ENCODE measurements around the gene NR1H4.
"Not testable (repeated sequence)": the region's sequence is repeated elsewhere in the genome, so short reads cannot be mapped to it uniquely, and the experiment has no call there.

NR1H4 gene

DNA sequence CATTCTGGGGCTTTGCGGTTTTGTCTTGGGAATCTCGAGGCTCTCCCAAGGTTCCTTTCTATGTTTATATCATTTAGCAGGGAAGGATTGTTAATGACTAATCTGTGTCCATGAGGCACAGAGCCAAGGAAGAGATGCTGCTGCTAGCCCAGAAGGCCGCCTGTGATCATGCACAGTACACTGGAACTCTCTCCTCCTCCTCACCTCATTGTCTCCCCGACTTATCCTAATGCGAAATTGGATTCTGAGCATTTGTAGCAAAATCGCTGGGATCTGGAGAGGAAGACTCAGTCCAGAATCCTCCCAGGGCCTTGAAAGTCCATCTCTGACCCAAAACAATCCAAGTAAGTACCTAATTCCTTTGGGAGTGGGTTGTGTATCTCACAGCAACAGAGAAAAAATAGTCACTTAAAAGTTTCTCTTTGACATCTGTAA, at the start of gene NR1H4:
NR1H4 (plus strand) TSS at position 151 of the 435 bp plus-strand sequence. CDS start 19,458 bp downstream, outside the sequence.
- TF ChIP-seq CTCF (IDR thresholded peaks at IDR 0.05; ENCODE audit: unreplicated experiment in 3 of 3) = no peak
- peak within 1 kb of the TSS in 2 of 3 experiments; percentile 31 to 56 for H3K4me3 Mint-ChIP-seq
- H3K4me1 Mint-ChIP-seq = no peaks in the 10 kb centered on the region
- H3K9me3 Mint-ChIP-seq = no peaks in the 10 kb centered on the region
- no peaks in the 10 kb centered on the region for H3K27me3 Mint-ChIP-seq (ENCODE audit: low read depth)
- H3K27ac Mint-ChIP-seq = peak within 1 kb of the TSS; percentile 58 to 84 (median 75)
- no peaks in the 10 kb centered on the region for H3K36me3 Mint-ChIP-seq (ENCODE audit: low read depth)

- Mint-ChIP-seq H3K4me1 (no peaks in the 10 kb centered on the region), H3K27ac (no peak overlapping the region), H3K9me3 (peaks cover 7% of the 10 kb centered on the region), H3K4me3 (no peak overlapping the region), H3K36me3 (ENCODE audit: low read depth) (no peaks in the 10 kb centered on the region), H3K27me3 (ENCODE audit: low read depth) (no peaks in the 10 kb centered on the region)
- TF ChIP-seq CTCF (IDR thresholded peaks at IDR 0.05; ENCODE audit: unreplicated experiment in 3 of 3) = no peak
These were observed 47.5 kb upstream of the NR1H4 start for GRCh38 chr12:100426145-100426544.

- Mint-ChIP-seq H3K36me3 (ENCODE audit: low read depth) (no peaks in the 10 kb centered on the region), H3K4me3 (no peak overlapping the region), H3K27ac (no peak overlapping the region), H3K9me3 (peaks cover 7% of the 10 kb centered on the region), H3K4me1 (no peaks in the 10 kb centered on the region), H3K27me3 (ENCODE audit: low read depth) (no peaks in the 10 kb centered on the region)
- no peak for TF ChIP-seq CTCF (IDR thresholded peaks at IDR 0.05; ENCODE audit: unreplicated experiment in 3 of 3)
These were observed 46.6 kb upstream of the NR1H4 start for GRCh38 chr12:100427078-100427477.

DNA sequence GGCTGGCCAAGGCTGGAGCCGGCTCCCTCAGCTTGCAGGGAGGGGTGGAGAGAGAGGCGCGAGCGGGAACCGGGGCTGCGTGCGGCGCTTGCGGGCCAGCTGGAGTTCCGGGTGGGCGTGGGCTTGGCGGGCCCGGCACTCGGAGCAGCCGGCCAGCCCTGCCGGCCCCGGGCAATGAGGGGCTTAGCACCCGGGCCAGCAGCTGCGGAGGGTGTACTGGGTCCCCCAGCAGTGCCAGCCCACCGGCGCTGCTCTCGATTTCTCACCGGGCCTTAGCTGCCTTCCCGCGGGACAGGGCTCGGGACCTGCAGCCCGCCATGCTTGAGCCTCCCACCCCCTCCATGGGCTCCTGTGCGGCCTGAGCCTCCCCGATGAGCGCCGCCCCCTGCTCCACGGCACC, 43.4 kb upstream of the NR1H4 start:
- not testable (repeated sequence) for H3K27me3 Mint-ChIP-seq (ENCODE audit: low read depth); H3K4me3 Mint-ChIP-seq; H3K9me3 Mint-ChIP-seq; H3K4me1 Mint-ChIP-seq; H3K36me3 Mint-ChIP-seq (ENCODE audit: low read depth); H3K27ac Mint-ChIP-seq

DNA sequence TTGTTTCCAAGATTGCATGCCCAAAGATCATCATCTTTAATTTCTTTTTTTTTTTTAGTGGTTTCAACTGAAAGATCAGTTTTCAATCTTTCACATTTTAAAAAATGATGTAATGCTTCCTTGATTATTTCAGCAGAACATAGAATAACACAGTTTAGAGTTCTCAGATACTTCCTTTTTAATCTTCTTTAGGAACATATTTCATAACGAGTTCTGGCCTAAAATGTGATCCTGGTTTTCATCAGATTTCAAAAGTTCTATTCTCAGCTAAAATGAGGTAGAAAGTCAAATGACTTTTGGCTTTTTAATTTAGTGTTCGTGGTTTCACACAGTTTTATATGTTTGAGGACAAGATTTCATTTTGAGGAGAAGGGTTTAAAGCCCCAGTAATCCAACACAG, 40.0 kb upstream of the NR1H4 start:
- Mint-ChIP-seq H3K9me3 (no peaks in the 10 kb centered on the region), H3K27ac (no peak overlapping the region), H3K36me3 (ENCODE audit: low read depth) (no peaks in the 10 kb centered on the region), H3K4me3 (no peak overlapping the region), H3K4me1 (no peaks in the 10 kb centered on the region), H3K27me3 (ENCODE audit: low read depth) (peaks cover 3% of the 10 kb centered on the region)
- no peak for TF ChIP-seq CTCF (IDR thresholded peaks at IDR 0.05; ENCODE audit: unreplicated experiment in 3 of 3)

GRCh38 chr12:100434177-100434576, 39.5 kb upstream of the NR1H4 start:
- Mint-ChIP-seq H3K27ac (no peak overlapping the region), H3K36me3 (ENCODE audit: low read depth) (no peaks in the 10 kb centered on the region), H3K9me3 (no peaks in the 10 kb centered on the region), H3K4me1 (no peaks in the 10 kb centered on the region), H3K4me3 (no peak overlapping the region), H3K27me3 (ENCODE audit: low read depth) (peaks cover 3% of the 10 kb centered on the region)
- no peak for TF ChIP-seq CTCF (IDR thresholded peaks at IDR 0.05; ENCODE audit: unreplicated experiment in 3 of 3)
